Osteocyte (in vitro differentiated cells): ENCODE data around the gene ANKRD34A. TPM values are rescaled to one million over a fixed set of nuclear protein-coding genes. Genes with fewer than 3 reads are reported as not detected.

Experiments
- DNase-seq: peaks from one replicate; pipeline ENCODE4 v3.0.0; 2021; ENCODE audit warnings: mixed read lengths; ENCODE audit not compliant: unreplicated experiment; ENCODE audit errors: extremely low spot score
- H3K27ac Mint-ChIP-seq: one replicate; pipeline ENCODE4 v1.8.0; 2021; ENCODE audit warnings: mild to moderate bottlenecking, mixed read lengths; ENCODE audit not compliant: unreplicated experiment
- H3K27me3 Mint-ChIP-seq: one replicate; pipeline ENCODE4 v1.8.0; 2021; ENCODE audit warnings: mixed read lengths; ENCODE audit not compliant: unreplicated experiment
- H3K36me3 Mint-ChIP-seq: one replicate; pipeline ENCODE4 v1.8.0; 2021; ENCODE audit warnings: mixed read lengths; ENCODE audit not compliant: unreplicated experiment
- H3K4me1 Mint-ChIP-seq: one replicate; pipeline ENCODE4 v1.8.0; 2021; ENCODE audit warnings: mixed read lengths; ENCODE audit not compliant: unreplicated experiment
- H3K4me3 Mint-ChIP-seq: one replicate; pipeline ENCODE4 v1.8.0; 2021; ENCODE audit warnings: mild to moderate bottlenecking, moderate library complexity, mixed read lengths; ENCODE audit not compliant: unreplicated experiment
- H3K9me3 Mint-ChIP-seq: one replicate; pipeline ENCODE4 v1.8.0; 2021; ENCODE audit warnings: mixed read lengths; ENCODE audit not compliant: unreplicated experiment
- CTCF ChIP-seq: fragments of 200-600 bp; sonication (generic); IDR thresholded peaks from 2 replicates; pipeline ENCODE4 v1.5.0; 2021; ENCODE audit warnings: antibody characterized with exemption, mild to moderate bottlenecking, moderate library complexity
- total RNA-seq: library from RNA; stranded (reverse); gene quantifications from 2 replicates; pipeline ENCODE4 v1.2.1, GENCODE V29; 2021

Gene ANKRD34A
- total RNA-seq, 1 donor from 2014 or later, result 1.1 TPM

GRCh38 chr1:145977016-145977415 lies 12.6 kb upstream of the ANKRD34A start:
- no peak for DNase-seq
- no peaks in the 10 kb centered on the region for H3K27me3 Mint-ChIP-seq
- H3K4me1 Mint-ChIP-seq, result peaks cover 10% of the 10 kb centered on the region
- no peaks in the 10 kb centered on the region for H3K9me3 Mint-ChIP-seq
- no peak overlapping the region for H3K27ac Mint-ChIP-seq
- no peak for TF ChIP-seq CTCF
- no peaks in the 10 kb centered on the region for H3K36me3 Mint-ChIP-seq
- no peak overlapping the region for H3K4me3 Mint-ChIP-seq

GRCh38 chr1:145975216-145975615 lies 10.8 kb upstream of the ANKRD34A start:
- no peak for DNase-seq
- Mint-ChIP-seq H3K4me3 (no peak overlapping the region), H3K36me3 (peaks cover 2% of the 10 kb centered on the region), H3K4me1 (peaks cover 10% of the 10 kb centered on the region), H3K27me3 (no peaks in the 10 kb centered on the region), H3K27ac (no peak overlapping the region), H3K9me3 (no peaks in the 10 kb centered on the region)
- no peak for TF ChIP-seq CTCF

GRCh38 chr1:145974721-145975120 lies 10.3 kb upstream of the ANKRD34A start:
- Mint-ChIP-seq H3K4me1 (peaks cover 10% of the 10 kb centered on the region), H3K36me3 (peaks cover 2% of the 10 kb centered on the region), H3K4me3 (no peak overlapping the region), H3K27ac (no peak overlapping the region), H3K27me3 (no peaks in the 10 kb centered on the region), H3K9me3 (no peaks in the 10 kb centered on the region)
- no peak for TF ChIP-seq CTCF
- DNase-seq, result no peak

GRCh38 chr1:145972580-145972979 lies 8.2 kb upstream of the ANKRD34A start:
- Mint-ChIP-seq H3K9me3 (peaks cover 2% of the 10 kb centered on the region), H3K36me3 (peaks cover 6% of the 10 kb centered on the region), H3K4me1 (peaks cover 12% of the 10 kb centered on the region), H3K27ac (no peak overlapping the region), H3K4me3 (no peak overlapping the region), H3K27me3 (no peaks in the 10 kb centered on the region)
- no peak for TF ChIP-seq CTCF
- DNase-seq, result no peak

DNA sequence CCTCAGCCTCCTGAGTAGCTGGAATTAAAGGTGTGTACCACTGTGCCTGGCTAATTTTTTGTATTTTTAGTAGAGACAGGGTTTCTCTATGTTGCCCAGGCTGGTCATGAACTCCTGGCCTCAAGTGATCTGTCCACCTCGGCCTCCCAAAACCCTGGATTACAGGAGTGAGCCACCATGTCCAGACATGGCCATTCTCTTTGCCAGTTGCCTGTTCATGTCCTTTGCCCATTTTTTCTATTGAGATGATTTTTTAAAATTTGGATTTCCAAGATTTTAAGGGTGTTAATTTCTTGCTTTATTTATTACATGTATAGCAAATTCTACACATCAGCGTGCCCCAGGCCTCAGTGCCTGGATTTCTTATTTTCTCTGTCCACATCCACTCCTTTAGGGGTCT lies 2.9 kb upstream of the ANKRD34A start:
- peaks cover 8% of the 10 kb centered on the region for H3K36me3 Mint-ChIP-seq
- H3K27ac Mint-ChIP-seq, result no peak overlapping the region
- peaks cover 28% of the 10 kb centered on the region for H3K4me1 Mint-ChIP-seq
- peaks cover 4% of the 10 kb centered on the region for H3K9me3 Mint-ChIP-seq
- H3K4me3 Mint-ChIP-seq, result no peak overlapping the region
- TF ChIP-seq CTCF, result no peak
- no peak for DNase-seq
- no peaks in the 10 kb centered on the region for H3K27me3 Mint-ChIP-seq
